Measurements from ENCODE around the gene DNM1.
"Not testable (repeated sequence)": the region's sequence is repeated elsewhere in the genome, so short reads cannot be mapped to it uniquely, and the experiment has no call there.

DNM1 gene

GRCh38 chr9:128226412-128226801, 23.2 kb downstream of the DNM1 start:
- DNase-seq, result no peak

GRCh38 chr9:128230897-128231296, 27.7 kb downstream of the DNM1 start:
- DNase-seq, result not testable (repeated sequence)

GRCh38 chr9:128231638-128232527, 28.7 kb downstream of the DNM1 start:
- DNase-seq, result no peak

DNA sequence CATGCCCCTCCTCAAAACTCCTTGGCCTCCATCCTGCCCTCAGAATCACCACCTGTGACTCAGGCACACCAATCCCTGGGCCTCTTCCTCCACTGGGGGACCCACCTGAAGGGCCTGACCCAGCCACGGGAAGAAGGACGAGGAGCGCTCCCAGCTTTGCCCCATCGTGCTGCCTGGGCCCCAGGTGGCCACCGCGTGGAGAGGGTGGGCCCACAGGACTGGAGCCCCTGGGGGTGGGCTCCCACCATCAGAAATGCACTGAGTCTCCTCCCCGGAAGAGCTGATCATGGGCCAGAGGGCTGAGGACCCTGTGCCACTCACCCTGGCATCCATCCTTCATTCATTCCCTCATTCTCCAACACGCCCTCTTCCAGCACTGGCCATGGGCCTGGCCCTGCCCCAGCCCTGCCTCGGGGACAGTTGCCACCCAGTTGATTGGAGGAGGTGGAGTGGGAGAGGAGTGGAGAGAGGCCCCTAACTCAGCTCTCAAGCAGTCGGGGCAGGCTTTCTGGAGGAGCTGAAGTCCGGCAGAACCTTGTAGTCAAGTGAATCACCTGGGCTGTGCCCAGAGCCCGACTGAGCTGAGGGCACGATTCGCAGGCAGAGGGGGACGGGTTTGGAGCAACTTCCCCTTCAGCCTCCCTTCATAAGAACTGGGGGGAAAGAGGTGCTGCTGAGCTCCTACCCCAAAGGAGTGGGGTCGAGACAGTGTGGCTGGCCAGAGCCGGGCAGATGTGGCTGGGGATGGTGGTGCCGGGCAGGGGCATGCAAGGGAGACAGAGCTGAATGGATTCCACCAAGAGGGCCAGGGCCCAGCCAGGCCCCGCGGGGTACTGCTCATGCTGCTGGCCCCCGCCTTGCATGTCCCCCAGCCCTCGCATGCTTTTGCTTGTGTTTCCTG, 29.6 kb downstream of the DNM1 start:
- DNase-seq, result no peak

GRCh38 chr9:128233817-128234406, 30.7 kb downstream of the DNM1 start:
- DNase-seq, result no peak

GRCh38 chr9:128242124-128242523, 38.9 kb downstream of the DNM1 start:
- DNase-seq, result no peak

GRCh38 chr9:128242828-128243214, 39.6 kb downstream of the DNM1 start:
- DNase-seq, result no peak

DNA sequence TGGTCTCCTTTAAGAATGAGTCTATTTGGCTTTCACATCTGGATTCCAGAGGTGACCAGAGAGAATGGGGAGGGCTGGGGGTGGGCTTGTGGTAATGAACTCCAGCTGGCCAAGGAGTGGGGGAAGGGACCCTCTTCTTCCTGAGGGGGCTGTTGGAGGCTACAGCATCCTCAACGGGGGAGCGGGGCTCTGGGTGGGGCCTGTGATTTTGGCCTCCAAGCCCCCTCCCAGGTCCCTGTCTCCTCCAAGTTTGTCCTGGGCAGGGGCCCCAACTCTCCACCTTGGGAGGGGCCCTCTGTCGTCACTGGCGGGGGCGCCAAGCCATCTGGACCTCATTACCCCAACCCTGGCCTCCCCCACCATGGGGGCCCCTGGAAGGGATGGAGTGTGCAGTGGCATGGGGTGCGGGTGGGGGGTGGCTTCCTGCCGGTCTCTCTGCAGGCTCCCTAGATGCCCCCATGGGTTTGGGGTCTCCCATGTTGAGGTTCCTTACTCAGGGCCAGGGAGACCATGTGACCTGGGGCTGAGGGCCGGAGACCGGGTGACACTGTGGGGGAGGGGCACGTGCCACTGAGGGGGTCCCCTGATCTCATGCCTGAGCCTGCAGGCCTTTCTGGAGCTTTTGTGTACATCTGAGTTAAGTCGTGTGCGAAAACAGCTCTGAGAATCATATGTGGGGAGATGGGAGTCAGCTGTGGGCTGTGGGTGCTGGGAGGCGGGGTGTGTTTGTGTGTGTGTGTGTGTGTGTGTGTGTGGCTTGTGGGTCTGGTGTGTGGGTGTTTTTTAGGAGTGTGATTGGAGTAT, 40.2 kb downstream of the DNM1 start:
- no peak for DNase-seq

- no peak for DNase-seq
Observed at GRCh38 chr9:128244091-128244836, 41.1 kb downstream of the DNM1 start.

- DNase-seq, result no peak
Observed at GRCh38 chr9:128244837-128245231, 41.7 kb downstream of the DNM1 start.

DNA sequence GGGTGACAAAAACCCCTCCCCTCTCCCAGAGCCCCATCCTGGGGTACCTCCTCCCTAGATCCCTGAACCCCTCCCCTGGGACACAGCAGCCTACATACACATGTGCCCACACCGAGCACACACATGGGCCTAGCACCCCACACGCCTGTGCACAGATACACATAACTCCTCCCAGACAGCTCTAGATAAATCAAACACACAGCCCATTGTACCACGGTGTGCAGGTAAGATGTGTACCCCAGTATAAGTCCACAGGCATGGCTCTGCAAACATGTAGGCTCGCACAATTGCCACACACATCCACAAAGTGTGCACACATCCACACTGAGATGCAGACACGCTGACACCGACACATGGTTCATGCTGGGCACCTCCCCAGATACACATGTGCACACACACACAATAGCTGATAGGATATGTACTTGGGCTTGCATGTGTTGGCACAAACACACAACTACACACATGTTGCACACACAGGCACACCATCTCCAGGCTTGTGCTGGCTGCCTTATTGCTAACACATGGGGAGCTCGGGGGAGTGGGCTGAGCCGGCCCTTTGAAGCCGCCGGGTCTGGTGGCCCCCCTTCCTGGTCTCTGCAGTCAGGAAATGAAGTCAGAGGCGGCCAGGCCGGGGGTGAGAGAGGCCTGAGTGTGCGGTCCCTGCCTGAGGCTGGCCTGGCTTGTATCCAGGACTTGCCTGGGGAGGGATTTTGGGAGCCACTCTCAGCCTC, 42.4 kb downstream of the DNM1 start:
- peak; percentile 17 for DNase-seq

DNA sequence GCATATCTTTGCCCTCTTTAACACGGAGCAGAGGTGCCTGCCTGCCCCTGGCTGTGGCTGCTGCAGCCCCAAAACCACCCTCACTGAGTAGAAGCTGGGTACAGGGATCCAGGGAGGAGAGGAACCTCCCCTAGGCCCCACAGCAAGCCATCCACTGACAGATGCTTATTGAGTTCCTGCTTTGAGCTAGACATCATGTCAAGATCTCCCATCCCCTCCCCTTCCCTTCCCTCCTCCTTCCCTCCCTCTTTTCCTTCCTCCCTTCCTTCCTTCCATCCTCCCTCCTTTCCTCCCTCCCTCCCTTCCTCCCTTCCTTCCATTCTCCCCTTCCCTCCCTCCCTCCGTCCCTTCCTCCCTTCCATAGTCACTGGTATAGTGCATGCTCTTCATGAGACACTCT, 43.3 kb downstream of the DNM1 start:
- DNase-seq, result no peak

- DNase-seq, result no peak
Observed at GRCh38 chr9:128247226-128247803, 44.1 kb downstream of the DNM1 start.

DNA sequence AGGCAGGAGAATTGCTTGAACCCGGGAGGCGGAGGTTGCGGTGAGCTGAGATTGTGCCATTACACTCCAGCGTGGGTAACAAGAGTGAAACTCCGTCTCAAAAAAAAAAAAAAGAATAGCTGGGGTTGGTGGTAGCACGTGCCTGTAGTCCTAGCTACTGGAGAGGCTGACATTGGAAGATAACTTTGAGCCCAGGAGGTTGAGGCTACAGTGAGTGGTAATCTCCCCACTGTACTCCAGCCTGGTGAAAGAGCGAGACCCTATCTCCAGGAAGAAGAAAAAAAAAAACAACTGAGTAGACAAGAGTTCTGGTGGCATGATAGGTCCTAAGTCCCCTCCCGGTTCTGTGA, 46.4 kb downstream of the DNM1 start:
- DNase-seq, result no peak

DNA sequence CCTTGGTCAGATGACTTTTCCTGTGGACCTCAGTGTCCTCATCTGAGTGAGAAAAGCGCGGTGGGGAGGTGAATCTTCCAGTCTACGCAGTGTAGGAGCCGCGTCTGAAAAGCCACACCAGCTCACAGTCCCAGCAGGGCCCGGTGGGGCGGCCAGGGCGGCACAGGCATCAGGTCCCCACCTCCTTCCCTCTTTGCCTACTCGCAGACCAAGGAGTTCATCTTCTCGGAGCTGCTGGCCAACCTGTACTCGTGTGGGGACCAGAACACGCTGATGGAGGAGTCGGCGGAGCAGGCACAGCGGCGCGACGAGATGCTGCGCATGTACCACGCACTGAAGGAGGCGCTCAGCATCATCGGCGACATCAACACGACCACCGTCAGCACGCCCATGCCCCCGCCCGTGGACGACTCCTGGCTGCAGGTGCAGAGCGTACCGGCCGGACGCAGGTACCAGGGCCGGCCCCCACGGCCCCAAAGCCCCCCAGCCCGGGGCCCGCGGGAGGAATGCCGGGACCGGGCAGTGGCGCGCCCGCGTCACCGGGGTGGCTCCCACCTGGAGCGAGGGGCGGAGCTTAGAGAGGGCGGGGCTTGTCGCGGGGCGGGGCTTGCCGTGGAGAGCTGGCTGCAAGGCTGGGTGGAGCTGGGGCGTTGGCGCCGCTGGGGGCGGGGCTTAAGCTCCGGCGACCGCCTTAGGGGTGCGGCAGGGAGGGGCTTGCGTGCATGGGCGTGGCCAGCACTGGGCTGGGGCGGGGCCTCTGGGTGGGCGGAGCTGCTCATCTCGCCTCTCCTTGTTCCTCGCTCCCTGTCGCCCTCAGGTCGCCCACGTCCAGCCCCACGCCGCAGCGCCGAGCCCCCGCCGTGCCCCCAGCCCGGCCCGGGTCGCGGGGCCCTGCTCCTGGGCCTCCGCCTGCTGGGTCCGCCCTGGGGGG, 47.0 kb downstream of the DNM1 start:
- peak; percentile 35 for DNase-seq

DNA sequence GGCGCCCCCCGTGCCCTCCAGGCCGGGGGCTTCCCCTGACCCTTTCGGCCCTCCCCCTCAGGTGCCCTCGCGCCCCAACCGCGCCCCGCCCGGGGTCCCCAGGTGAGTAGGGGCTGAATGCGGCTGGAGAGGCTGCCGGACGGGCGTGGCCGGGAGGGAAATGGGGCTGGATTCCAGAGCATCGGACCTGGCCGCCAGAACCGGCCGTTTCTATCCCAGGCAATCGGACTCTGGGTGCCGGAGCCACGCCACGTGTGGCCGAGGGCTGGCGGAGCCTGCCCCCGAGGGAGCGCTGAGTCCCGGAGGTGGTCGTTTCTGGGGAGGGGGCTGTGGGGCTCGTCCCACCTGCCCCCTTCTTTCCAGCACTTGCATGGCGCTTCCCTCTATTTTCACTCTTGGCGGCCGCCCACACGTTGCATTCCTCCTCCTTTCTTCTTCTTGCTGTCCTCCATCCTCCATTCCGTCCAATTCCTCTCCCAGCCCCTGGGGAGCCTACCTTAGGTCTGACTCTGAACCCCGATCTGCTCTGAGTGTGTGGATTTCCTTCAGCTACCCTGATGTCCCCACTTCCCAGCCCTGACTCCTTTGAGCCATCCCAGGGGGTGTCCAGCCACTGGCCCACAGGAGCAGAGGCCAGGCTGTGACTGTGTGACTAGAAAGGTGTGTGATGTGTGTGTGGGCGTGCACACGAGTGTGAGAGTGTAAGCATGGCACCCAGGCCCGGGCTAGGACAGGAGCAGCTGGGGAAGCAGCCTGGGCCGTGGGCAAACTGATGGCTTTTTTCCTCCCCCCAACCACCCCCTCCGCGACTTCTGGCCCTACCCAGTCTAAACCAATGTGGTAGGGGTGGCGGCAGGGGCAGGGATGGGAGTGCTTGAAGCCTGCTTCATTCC, 47.9 kb downstream of the DNM1 start:
- DNase-seq, result no peak

DNA sequence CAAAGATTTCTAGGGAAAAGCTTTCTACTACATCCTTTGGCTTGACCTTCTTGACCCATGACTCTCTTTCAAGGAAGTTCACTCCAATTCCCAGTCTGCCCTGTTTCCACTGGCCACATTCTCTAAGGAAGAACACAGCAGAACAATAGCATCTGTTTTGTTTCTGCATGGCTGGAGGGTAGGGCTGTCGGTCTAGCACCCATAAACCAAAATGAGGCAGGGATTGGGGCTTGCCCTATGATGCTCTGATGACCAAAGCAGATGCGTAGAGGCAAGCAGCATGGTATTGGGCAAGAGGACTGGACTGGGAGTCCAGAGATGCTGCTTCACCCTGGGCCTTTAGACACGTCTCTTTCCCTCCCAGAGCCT, 48.5 kb downstream of the DNM1 start:
- DNase-seq, result no peak

GRCh38 chr9:128252317-128253139, 49.3 kb downstream of the DNM1 start:
- DNase-seq, result no peak

Measured in retina (tissue), 1 donor.